NCI-H524 (cell line): ENCODE measurements around the gene FOXC2.

Experiments used
- DNase-seq, 2 experiments: peaks; one replicate each; lab custom pipeline; 2025; lab: John Stamatoyannopoulos, UW

FOXC2 gene

DNA sequence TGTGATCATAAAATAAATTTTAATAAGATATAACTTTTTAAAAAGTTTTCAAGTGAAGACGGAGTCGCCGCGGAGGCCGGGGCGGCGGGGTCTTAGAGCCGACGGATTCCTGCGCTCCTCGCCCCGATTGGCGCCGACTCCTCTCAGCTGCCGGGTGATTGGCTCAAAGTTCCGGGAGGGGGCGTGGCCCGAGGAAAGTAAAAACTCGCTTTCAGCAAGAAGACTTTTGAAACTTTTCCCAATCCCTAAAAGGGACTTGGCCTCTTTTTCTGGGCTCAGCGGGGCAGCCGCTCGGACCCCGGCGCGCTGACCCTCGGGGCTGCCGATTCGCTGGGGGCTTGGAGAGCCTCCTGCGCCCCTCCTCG lies at the start of gene FOXC2:
TSS of gene FOXC2 (plus strand) at position 229 of the 365 bp plus-strand sequence. CDS start 507 bp downstream, outside the sequence.
- DNase-seq, result peak in 1 of 2 experiments; percentile 17

DNA sequence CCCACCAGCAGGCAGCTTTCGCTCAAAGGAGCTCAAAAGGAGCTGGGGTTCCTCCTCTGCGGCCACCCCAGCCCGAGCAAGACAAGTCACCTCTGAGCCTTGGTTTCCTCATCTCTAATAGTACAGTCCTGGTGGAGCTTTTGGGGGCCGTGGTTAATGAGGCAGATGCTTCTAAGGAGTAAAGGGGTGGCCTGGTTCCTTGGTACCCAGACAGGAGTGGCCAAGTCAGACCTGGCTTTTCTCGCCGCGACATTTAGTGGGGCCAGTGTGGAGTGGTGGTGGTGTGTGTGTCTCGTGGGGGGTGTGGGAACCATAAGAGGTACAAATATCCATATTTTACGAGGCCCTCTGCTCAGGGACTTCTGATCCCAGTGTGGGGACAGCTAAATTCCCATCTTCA lies 49.6 kb upstream of the FOXC2 start:
- DNase-seq, result no peak

DNA sequence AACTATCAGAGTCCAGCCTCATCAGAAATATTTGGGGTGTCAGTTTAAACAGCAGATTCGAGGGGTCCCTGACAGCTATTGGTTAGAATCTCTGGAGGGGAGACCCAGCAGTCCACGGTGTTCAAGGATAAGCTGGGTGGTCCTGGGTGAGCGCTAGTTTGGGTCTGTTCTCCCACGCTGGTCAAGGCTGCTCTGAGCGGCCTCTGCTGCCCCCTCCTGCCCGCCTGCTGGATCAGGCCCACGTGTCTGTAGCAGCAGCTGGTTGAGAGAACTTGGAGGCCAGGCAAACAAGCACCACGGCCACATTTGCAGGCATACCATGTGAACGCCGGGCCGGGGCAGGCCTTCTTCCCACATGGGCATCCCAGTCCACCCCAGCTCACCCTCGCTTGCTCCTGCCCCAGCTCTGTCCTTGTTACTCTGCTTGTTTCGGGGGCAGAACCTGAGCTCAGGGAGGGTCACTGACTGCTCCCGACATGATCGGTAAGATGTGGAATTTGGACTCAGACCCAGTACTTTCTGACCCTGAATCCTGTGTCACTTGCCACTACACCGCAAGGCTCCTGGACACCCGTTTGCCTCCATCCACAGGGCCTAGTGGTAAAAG lies 48.9 kb upstream of the FOXC2 start:
- peak in 1 of 2 experiments; percentile 64 for DNase-seq

DNA sequence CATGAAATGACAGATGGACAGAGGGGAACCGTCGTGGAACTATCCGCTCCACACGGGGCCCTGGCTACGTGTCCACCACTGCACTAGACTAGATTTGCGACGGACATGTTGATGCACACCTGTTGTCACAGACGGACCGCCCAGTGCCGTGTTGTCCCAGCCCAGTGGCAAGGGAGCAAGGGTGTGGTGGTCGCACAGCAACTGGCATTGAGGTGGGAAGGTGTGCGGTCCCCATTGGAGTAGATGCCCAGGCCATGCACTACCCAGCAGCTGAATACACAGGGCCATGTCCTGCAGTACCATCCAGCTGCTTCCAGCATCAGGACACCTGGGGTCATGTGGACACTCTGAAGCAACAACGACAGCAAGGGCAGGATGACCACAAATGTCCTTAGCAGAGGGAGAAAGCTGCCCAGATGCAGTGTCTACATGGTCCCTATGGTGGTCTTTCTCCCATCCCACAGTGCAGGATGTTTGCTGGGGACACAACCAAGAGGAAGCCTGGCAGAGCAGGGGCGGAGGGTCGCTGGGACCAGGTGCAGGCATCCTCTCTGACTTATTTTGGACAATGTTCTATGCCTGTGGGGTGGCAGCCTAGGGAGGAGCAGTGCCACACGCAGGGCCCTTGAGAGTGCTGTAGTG lies 47.5 kb upstream of the FOXC2 start:
- DNase-seq, result no peak

DNA sequence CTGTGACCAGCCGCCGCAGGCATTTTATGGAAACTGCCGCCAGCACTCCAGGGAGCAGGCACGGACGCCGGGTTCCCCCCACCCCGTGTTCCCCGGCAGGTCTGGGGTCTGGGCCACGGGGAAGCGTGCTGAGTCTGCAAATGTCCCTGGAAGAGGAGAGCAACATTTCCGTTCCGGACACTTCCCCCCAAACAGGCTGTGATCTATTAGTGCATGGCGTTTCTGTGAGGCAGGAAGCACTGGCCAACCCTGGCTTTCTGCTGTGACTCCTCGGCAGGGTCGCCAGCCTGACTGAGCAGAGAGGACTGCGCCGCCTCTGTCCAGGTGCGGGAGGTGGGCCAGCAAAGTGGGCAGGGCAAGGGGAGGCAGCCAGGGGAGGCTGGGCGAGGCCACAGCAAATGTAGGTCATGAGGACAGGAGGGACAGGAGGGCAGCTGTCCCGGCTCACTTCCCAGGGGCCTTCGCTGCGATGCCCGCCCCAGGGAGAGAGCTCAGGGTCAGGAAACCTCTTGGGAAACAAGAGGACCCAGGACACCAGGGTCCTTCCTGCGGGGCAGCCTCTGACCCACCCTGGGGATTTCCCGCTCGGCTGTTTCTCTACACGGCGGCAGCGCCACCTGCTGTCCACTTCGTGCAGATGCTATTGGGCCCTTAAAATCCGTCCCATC lies 46.8 kb upstream of the FOXC2 start:
- peak; percentile 27 to 66 for DNase-seq

DNA sequence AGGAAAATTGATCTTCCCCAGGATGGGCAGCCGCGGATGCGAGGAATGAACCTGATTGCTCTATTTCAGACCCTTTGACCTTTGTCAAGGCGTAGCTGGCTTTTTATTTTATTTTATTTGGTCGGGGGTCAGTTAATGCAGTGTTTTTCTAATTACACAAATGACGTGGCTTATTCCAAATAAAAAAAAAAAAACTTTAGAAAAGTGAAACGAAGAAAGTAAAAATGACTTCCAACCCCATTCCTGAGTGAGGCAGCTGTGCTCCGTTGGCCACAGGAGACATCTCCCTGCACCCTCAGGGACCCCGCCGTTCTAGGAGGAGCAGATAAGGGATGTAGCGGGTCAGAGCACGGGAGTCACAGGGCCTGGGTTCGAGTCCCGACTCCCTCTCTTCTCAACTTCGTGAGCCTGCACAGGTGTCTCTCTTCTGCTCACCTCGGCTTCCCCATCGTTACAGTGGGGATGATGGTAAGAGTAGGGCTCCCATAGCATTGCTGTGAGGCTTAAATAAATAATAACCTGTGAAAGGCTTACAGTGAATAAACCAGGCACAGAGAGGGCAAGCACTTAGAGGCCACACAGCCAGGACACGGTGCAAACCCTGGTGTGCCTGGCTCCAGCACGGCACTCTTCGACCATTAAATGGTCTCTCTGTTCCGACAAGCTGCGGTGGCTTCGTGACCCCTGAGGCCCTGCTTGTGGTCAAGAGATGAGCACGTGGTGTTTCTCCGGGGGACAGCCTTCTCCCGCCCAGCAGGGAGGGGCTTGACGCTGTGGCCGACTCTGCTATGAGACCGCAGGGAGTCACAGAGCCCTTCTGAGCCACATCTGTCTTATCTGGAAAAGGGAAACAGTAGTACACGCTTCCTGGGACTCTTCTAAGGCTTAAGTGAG lies 46.1 kb upstream of the FOXC2 start:
- DNase-seq, result no peak

DNA sequence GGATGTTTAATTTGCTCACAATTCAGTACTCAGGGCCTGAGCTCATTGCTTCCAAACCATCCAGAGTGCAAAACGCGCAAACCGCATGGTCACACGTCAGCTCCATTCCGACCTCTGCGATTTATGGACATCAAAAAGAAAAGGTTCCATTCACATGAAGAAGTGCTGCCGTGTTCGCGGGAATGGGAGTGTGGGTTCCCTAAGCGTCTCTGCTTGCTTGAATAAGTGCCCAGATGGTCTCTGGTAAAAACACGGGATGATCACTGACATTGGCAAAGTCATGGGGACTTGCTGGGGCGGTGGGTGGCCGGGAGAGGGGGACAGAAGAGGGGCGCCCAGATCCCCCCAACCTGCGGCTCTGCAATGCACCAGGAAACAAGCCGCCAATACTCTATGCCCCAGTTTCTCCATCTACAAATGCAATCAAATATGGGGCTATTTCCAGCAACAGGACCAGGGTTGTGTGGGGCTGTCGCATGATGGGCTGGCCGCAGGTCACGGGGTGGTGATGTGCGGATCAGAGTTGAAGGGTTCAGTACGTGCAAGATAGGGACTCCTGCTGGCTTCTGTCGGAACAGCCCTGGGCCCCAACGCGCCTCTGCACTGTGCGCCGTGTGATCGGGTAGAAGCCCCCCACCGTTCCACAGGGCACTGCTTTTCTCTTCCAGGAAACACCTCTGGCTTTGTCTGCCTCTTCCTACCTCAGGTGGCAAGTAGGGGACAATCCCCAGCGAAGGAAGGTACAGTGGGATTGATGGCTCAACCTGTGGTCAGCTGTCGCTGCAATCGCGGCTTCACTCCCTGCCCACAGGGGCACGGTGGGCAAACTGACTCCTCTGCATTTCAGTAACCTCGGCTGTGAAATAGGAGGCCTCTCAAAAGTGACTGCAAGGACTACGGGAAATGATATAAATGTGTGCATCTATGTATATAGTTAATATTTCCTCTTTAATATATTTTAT lies 45.1 kb upstream of the FOXC2 start:
- no peak for DNase-seq

DNA sequence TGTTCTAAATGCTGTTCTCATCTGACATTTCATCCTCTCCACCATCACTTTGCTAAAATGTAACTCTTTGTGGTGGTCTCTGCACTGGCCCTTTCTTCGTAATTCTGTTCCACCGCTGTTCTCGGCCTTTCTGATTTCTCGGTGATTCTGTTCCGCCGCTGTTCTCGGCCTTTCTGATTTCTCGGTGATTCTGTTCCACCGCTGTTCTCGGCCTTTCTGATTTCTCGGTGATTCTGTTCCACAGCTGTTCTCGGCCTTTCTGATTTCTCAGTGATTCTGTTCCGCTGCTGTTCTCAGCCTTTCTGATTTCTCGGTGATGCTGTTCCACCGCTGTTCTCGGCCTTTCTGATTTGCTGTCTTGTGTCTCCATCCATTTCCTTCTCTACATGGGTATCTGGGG lies 44.0 kb upstream of the FOXC2 start:
- DNase-seq, result no peak

DNA sequence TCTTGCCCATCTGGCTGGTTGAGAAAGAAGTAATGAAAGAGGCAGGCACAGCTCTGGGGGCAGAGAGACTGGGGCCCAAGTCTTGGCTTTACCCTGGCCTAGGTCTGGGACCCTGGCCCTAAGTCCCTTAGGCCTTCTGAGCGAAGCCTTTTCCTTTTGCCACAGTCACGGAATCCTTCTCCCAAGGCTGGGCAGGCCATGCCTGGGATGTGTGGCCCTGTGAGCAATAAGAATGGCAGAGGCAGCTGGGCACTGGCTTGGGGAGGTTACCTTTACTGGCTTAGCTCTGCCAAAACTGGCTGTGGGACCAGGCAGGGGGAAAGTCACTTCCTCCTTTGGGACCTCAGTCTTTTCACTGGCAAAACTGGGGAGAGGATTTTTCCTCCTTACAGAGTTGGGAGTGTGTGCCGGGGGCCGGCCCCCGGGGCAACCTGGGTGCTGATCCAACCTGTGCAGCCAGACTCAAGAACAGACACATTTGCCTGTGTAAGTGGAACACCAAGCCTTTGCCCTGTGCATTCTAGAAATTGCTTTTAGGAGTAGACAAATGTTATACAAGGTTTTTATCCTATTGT lies 43.4 kb upstream of the FOXC2 start:
- DNase-seq, result no peak

DNA sequence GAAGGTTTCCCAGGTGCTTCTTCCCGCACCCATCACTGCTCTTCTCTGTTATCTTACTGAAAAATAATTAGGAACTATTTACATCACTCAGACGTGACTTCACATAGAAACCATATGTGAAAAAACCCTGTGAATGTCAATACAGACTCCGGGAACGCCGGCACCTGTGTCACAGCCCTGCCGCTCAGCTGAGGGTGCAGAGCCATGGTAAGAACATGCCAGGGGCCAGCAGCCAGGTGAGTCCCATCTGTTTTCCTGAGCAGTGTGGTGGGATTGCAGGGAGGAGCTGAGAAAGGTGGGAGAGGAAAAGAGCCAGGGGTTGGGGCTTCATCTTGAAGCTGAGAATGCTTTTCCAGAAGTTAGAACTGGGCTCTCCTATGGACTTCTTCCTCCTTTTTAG lies 42.6 kb upstream of the FOXC2 start:
- DNase-seq, result no peak

DNA sequence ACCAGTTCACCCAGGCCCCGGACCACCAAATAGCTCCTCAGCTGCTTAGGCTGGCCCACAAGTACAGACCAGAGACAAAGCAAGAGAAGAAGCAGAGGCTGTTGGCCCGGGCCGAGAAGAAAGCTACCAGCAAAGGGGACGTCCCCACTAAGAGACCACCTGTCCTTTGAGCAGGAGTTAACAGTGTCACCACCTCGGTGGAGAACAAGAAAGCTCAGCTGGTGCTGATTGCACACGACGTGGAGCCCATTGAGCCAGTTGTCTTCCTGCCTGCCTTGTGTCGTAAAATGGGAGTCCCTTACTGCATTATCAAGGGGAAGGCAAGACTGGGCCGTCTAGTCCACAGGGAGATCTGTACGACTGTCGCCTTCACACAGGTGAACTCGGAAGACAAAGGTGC lies 40.9 kb upstream of the FOXC2 start:
- no peak for DNase-seq

DNA sequence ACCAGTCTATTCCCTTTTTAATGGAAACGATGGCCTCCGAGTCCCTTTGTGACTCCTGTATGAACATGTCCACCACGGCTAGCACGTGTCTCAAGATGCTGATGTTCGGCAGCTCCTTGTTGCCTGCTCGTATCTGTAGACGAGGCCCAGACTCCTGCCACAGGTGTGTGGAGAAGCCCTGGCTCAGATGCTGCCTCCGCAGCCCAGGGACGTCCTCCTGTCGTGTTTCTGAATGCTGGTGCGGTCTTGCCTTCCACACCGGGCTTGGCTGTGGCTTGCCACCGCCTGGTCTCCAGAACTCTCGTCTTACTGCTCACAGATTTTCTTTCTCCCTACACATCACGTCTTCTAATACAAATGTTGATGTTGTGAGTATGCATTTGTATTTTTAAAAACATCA lies 39.3 kb upstream of the FOXC2 start:
- no peak for DNase-seq

DNA sequence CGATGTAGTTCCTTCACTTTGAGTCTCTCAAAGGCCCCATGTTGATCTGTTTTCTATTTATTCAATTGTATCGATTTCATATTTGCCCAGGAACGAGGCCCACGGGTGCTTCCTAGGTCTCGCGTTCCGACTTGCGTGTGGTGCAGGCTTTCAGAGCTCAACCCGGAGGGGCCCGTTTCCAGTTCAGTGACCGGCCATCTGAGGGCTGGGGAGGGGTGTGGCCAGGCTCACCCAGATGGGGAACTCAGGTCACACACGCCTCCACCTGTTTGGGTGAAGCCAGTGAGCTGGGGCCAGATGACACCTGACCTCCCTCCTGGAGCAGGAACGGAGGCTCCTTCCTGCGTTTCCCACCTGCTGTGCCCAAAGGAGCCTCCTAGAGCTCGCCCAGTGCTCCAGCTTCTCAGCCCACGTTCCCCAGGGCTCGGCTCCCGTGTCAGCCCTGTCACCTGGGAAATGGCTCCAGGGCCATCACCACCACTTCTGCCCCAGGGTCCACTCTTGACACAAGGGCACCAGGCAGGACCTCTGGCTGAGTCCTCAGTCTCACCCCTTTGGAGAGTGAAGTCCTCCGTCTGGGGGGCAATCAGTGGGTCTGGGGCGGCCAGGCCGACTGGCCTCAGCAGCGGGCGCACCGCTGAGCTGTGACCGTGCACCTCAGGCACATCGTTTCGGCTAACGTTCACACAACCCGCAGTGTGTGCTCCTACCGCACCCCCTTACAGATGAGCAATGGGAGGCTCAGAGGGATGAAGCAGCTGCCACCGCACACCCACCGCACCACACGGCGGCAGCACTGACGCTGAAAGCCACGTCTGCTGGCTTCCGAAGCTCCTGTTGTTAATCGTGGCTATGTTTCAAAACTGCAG lies 38.3 kb upstream of the FOXC2 start:
- no peak for DNase-seq

DNA sequence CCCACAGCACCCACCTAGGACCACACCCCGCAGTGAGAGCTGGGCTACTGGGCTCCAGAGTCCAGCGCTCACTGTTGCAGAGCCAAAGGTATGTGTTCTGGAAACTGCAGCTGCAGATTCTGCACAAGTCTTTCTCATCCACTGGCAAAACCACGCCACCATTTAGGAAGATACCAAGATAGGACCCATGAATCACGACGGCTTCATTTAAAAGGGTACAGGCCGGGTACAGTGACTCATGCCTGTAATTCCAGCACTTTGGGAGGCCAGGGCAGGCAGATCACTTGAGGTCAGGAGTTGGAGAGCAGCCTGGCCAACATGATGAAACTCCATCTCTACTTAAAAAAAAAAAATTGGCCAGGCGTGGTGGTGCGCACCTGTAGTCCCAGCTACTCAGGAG lies 37.5 kb upstream of the FOXC2 start:
- no peak for DNase-seq

DNA sequence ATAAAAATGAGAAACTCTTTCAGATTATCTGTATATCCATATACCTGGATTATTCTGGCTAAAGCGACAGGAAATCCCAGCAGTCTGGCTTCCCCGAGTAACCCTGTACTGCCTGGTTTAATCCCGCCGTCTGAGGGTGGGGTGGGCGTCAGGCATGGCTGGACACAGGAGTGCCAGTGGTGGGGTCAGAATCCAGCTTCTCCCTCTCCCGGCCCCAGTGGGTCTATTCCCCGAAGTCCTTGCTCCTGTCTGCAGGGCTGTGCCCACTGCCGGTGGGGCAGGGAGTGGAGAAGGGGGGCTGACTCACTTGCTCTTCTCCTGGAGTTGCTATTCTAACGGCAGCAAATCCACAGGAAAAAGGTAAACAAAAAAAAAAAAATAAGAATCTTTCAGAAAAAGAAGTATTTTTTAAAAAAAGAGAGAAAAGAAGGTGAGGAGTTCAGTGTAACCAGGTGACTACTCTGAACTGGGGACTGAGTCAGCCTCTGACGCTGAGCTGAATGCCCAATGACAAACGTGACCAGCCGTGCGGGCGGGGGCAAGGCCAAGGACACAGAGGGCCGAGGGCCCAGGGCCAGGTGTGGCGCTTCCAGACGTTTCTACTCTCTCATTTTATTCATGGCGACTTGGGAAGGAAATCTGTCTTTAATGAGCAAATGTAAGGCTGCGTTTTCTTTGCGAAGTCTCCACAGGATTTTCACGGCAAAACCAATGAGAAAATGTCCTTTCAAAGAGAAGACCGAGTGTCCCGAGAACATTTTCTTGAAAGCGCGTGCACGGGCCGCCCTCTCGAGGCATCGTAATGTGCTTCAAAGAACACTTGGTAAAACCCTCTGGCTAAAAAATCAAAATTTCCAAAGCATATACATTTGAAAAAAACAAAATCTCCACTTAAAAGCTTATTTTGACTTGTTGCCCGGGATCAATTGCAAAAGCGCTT lies 36.1 kb upstream of the FOXC2 start:
- no peak for DNase-seq

DNA sequence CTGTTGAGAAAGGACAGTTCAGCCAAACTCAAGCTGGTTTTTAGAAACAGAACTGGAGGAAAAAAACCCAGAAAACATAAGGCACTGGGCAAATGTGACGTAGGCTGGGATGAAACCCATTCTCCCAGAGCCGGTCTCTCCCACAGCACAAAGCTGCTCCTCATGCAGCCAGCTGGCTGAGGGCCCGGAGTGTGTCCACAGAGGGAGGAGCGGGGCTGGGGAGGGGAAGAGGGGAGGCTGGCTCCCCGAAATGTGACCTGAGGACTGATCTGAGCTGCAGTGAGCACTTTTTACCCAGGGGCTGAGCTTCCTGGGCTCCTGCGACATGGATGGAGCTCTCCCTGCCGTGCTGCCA lies 35.5 kb upstream of the FOXC2 start:
- DNase-seq, result no peak

DNA sequence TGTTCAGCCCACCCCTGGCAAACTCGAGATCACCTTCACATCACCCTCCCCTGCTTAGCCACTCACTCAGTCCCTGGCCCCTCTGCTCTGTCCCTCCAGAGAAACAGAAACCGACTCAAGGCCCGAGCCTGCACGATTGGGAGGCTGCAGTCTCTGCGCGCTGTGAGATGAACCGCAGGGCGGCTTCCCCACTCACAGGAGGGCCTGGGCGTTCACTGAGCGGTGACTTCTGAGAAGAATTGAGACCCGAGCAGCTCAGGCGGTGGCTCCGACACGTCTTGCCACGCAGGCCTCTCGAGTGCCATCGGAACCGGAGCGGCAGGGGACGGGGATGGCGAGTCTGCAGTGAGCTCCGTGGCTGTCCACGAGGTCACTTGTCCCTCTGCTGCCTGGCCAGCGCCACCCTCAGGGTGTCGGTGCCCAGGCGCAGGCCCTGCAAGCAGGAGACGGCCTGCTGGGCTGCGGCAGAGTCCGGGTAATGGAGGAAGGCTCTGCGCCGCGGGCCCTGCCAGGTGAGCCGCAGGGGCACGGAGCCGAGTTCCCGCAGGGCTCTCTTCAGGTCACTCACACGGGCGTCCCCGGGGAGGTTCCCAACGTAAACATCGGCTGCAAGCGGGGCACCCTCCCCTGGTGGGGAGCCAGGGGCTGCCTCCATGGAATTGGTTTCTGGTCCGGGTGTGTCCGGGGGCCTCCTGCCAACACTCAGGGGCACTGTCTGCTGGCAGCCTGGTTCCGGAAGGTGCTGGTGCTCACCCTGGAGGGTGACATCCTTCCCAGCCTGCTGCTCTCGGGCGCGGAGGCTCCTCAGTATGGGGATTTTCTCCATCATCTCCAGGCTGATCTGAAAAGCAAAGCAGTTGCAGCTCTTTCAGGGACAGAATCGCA lies 34.7 kb upstream of the FOXC2 start:
- DNase-seq, result no peak

DNA sequence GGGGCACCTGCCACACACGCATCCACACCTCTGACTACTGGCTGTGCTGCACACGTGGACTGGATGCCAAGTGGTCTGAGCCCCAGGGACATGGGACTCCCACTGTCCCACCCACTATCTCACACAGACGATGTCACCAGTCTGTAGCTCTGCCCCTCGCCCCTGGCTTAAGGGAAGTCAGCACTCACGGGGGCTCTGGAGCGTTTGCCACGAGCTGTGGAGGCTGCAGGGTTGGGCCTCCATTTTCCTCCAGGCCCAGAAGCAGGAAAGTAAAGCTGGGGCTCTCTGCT lies 34.2 kb upstream of the FOXC2 start:
- no peak for DNase-seq
